AG04449 (cell line): ENCODE measurements around the gene CARD18.
"Not testable (repeated sequence)": the region's sequence is repeated elsewhere in the genome, so short reads cannot be mapped to it uniquely, and the experiment has no call there.

Experiments
- CTCF ChIA-PET: fragments of 350-600 bp; formaldehyde crosslinking; extraction: SDS; loops from one replicate; lab custom pipeline; 2021; ENCODE audit warnings: antibody characterized with exemption; lab: Yijun Ruan, JAX
- POLR2A ChIA-PET: fragments of 400-600, 350-600 bp; formaldehyde crosslinking; extraction: SDS; loops from one replicate; lab custom pipeline; 2020; ENCODE audit warnings: antibody characterized with exemption, inconsistent platforms; lab: Yijun Ruan, JAX
- DNase-seq: peaks from one replicate; pipeline ENCODE4 v3.0.0-alpha.2; 2010; ENCODE audit warnings: low read depth, low spot score
- H3K4me3 ChIP-seq: 2 replicates; pipeline ENCODE4 v1.5.1; 2011; ENCODE audit warnings: low read depth, mild to moderate bottlenecking, control low read depth, low read length
- CTCF ChIP-seq: IDR thresholded peaks from one replicate; pipeline ENCODE4 v1.5.1; 2011; ENCODE audit warnings: mild to moderate bottlenecking, moderate library complexity, low read length, control low read depth, inconsistent platforms; ENCODE audit not compliant: insufficient read depth; ENCODE audit errors: missing control alignments

CARD18 gene

GRCh38 chr11:105100981-105101630 lies 38.5 kb downstream of the CARD18 start:
- CTCF ChIA-PET: no interaction called here
- no peak overlapping the region for H3K4me3 ChIP-seq
- DNase-seq: no peak
- TF ChIP-seq CTCF: no peak
- POLR2A ChIA-PET: no interaction called here

- DNase-seq: no peak
- POLR2A ChIA-PET: no interaction called here
- CTCF ChIA-PET: no interaction called here
- no peak for TF ChIP-seq CTCF
- no peak overlapping the region for H3K4me3 ChIP-seq
Measured at GRCh38 chr11:105100206-105100605, 39.4 kb downstream of the CARD18 start.

- POLR2A ChIA-PET, CTCF ChIA-PET, H3K4me3 ChIP-seq, DNase-seq: not testable (repeated sequence)
Measured at GRCh38 chr11:105099594-105099993, 40.0 kb downstream of the CARD18 start.

GRCh38 chr11:105092256-105093239 lies 47.0 kb downstream of the CARD18 start:
- CTCF ChIA-PET: no interaction called here
- DNase-seq: no peak
- TF ChIP-seq CTCF: no peak
- POLR2A ChIA-PET: no interaction called here
- no peak overlapping the region for H3K4me3 ChIP-seq
